HCT116 (cell line): Measurements from ENCODE around the gene CAMK1D. TPM values are rescaled to one million over a fixed set of nuclear protein-coding genes. Genes with fewer than 3 reads are reported as not detected.

Source experiments
- ATAC-seq: fragments of 200-7000 bp; cut with Tn5 transposase; 2 replicates; pipeline ENCODE4 v1.9.1; 2020; ENCODE audit warnings: mild to moderate bottlenecking, moderate library complexity
- BruUV-seq: library from RNA; stranded (reverse); fragments of 400-500 nt; replicated peaks from 2 replicates; lab custom pipeline; 2021; lab: Mats Ljungman, UMichigan
- CTCF ChIA-PET: fragments of 300-600 bp; sonication (Branson Sonifier 250); formaldehyde crosslinking; loops from one replicate; lab custom pipeline; 2021; ENCODE audit warnings: antibody characterized with exemption; lab: Charles Lee
- POLR2A ChIA-PET: fragments of 300-600, 350-600 bp; sonication (Branson Sonifier 250); formaldehyde crosslinking; loops from one replicate; lab custom pipeline; 2021; ENCODE audit warnings: antibody characterized with exemption; lab: Charles Lee
- RAD21 ChIA-PET, 2 experiments: fragments of 300-600 bp; sonication (Branson Sonifier 250); formaldehyde crosslinking; loops; one replicate each; lab custom pipeline; 2023; ENCODE audit warnings: low total read pairs in 2 of 2; ENCODE audit not compliant: uncharacterized antibody in 2 of 2, unreplicated experiment in 2 of 2, low non-redundant PET in 1 of 2; lab: Charles Lee
- DNase-seq: peaks from one replicate; pipeline ENCODE4 v3.0.0-alpha.2; 2010; ENCODE audit warnings: low read depth, low spot score
- H2AFZ ChIP-seq: fragments of 200-600 bp; shearing (Covaris generic), sonication (generic); 2 replicates; pipeline ENCODE4 v1.6.1; 2017; ENCODE audit warnings: low read depth, mixed run types, mixed read lengths, antibody characterized with exemption, low read length; ENCODE audit not compliant: poor library complexity, severe bottlenecking
- H3K27ac ChIP-seq: 2 replicates; pipeline ENCODE4 v1.5.1; 2012; ENCODE audit warnings: low read depth, low read length
- H3K27me3 ChIP-seq: fragments of 200-600 bp; sonication (generic); 2 replicates; pipeline ENCODE4 v1.6.1; 2016; ENCODE audit warnings: mixed run types, low read length, mixed read lengths; ENCODE audit not compliant: insufficient read depth
- H3K36me3 ChIP-seq, 2 experiments: fragments of 200-500 bp in 1 of 2; fragments of 200-600 bp in 1 of 2; sonication (Bioruptor generic) in 1 of 2; sonication (generic) in 1 of 2; 2 replicates each; pipeline versions ENCODE4 v1.5.1 to v1.6.1; 2014 to 2016; ENCODE audit warnings: low read length in 2 of 2, inconsistent platforms in 1 of 2, mixed read lengths in 1 of 2, mixed run types in 1 of 2; ENCODE audit not compliant: insufficient read depth in 2 of 2, control insufficient read depth in 1 of 2
- H3K4me1 ChIP-seq, 2 experiments: fragments of 200-600 bp in 1 of 2; sonication (generic) in 1 of 2; 2 replicates each; pipeline versions ENCODE4 v1.5.1 to v1.6.1; 2012 to 2017; ENCODE audit warnings: low read length in 2 of 2, inconsistent platforms in 1 of 2, mild to moderate bottlenecking in 1 of 2, mixed read lengths in 1 of 2, mixed run types in 1 of 2, moderate library complexity in 1 of 2; ENCODE audit not compliant: insufficient read depth in 2 of 2, control insufficient read depth in 1 of 2
- H3K4me2 ChIP-seq: fragments of 200-600 bp; sonication (generic); 2 replicates; pipeline ENCODE4 v1.6.1; 2017; ENCODE audit warnings: mixed run types, low read length, mixed read lengths
- H3K4me3 ChIP-seq, 2 experiments: fragments of 200-600 bp in 1 of 2; sonication (generic) in 1 of 2; replicated peaks in 1 of 2; 2 replicates each; pipeline ENCODE4 v1.5.1; 2011 to 2016; ENCODE audit warnings: low read length in 2 of 2, control low read depth in 1 of 2, low read depth in 1 of 2, mild to moderate bottlenecking in 1 of 2, mixed read lengths in 1 of 2, mixed run types in 1 of 2
- H3K79me2 ChIP-seq: fragments of 200-600 bp; sonication (generic); 2 replicates; pipeline ENCODE4 v1.6.1; 2017; ENCODE audit warnings: mild to moderate bottlenecking, mixed run types, low read length, moderate library complexity, mixed read lengths; ENCODE audit not compliant: insufficient read depth
- H3K9ac ChIP-seq: fragments of 200-600 bp; sonication (generic); 2 replicates; pipeline ENCODE4 v1.6.1; 2016; ENCODE audit warnings: low read length, mixed read lengths
- H3K9me2 ChIP-seq: fragments of 200-600 bp; sonication (generic), shearing (Covaris generic); 2 replicates; pipeline ENCODE4 v1.6.1; 2017; ENCODE audit warnings: mixed run types, mild to moderate bottlenecking, moderate library complexity; ENCODE audit not compliant: insufficient read depth
- H3K9me3 ChIP-seq, 2 experiments: fragments of 200-500 bp in 1 of 2; fragments of 200-600 bp in 1 of 2; sonication (Bioruptor generic) in 1 of 2; sonication (generic) in 1 of 2; 2 replicates each; pipeline ENCODE4 v1.6.1; 2014 to 2017; ENCODE audit warnings: low read length in 2 of 2, mixed read lengths in 2 of 2, inconsistent platforms in 1 of 2, low read depth in 1 of 2, mild to moderate bottlenecking in 1 of 2, mixed run types in 1 of 2, moderate library complexity in 1 of 2; ENCODE audit not compliant: control insufficient read depth in 1 of 2, insufficient read depth in 1 of 2
- H4K20me1 ChIP-seq: fragments of 200-600 bp; sonication (generic), shearing (Covaris generic); 2 replicates; pipeline ENCODE4 v1.6.1; 2017; ENCODE audit warnings: mixed run types, mild to moderate bottlenecking, moderate library complexity; ENCODE audit not compliant: insufficient read depth
- CEBPB ChIP-seq: IDR thresholded peaks from 2 replicates; pipeline ENCODE4 v1.6.1; 2012; ENCODE audit warnings: low read depth
- EGR1 ChIP-seq: IDR thresholded peaks from 2 replicates; pipeline ENCODE4 v1.6.1; 2012; ENCODE audit warnings: low read depth
- EZH2 ChIP-seq: fragments of 200-600 bp; sonication (generic); IDR thresholded peaks from 2 replicates; pipeline ENCODE4 v1.6.1; 2017; ENCODE audit warnings: antibody characterized with exemption, mixed run types
- EZH2phosphoT487 ChIP-seq: fragments of 200-600 bp; IDR thresholded peaks from 2 replicates; pipeline ENCODE4 v1.6.1; 2018; ENCODE audit warnings: antibody characterized with exemption, borderline replicate concordance
- POLR2AphosphoS5 ChIP-seq: IDR thresholded peaks from 2 replicates; pipeline ENCODE4 v1.6.1; 2011; ENCODE audit warnings: mild to moderate bottlenecking, low read depth, low read length, moderate library complexity
- RAD21 ChIP-seq: IDR thresholded peaks from 2 replicates; pipeline ENCODE4 v1.6.1; 2012; ENCODE audit warnings: low read depth, mild to moderate bottlenecking
- SIN3A ChIP-seq: IDR thresholded peaks from 2 replicates; pipeline ENCODE4 v1.6.1; 2012; ENCODE audit warnings: low read depth
- SP1 ChIP-seq: IDR thresholded peaks from 2 replicates; pipeline ENCODE4 v1.6.1; 2012; ENCODE audit warnings: low read depth
- SRF ChIP-seq: IDR thresholded peaks from 2 replicates; pipeline ENCODE4 v1.6.1; 2012; ENCODE audit warnings: low read depth
- TCF7L2 ChIP-seq: IDR thresholded peaks from 2 replicates; pipeline ENCODE4 v1.7.0; 2011; ENCODE audit warnings: borderline replicate concordance, inconsistent platforms; ENCODE audit not compliant: insufficient read depth, insufficient read length; ENCODE audit errors: extremely low read depth
- YY1 ChIP-seq: IDR thresholded peaks from 2 replicates; pipeline ENCODE4 v1.6.1; 2011; ENCODE audit warnings: low read length, low read depth, moderate library complexity, mild to moderate bottlenecking; ENCODE audit not compliant: insufficient replicate concordance; ENCODE audit errors: extremely low read depth
- ZFX ChIP-seq: fragments of 450-650 bp; IDR thresholded peaks from 2 replicates; pipeline ENCODE4 v1.6.1; 2017
- ZNF274 ChIP-seq: fragments of 200-500 bp; sonication (Bioruptor generic); IDR thresholded peaks from 2 replicates; pipeline ENCODE4 v1.6.1; 2014; ENCODE audit warnings: mild to moderate bottlenecking, low read depth, low read length, inconsistent platforms
- intact Hi-C: fragments of 100-400 bp; cut with micrococcal nuclease; formaldehyde crosslinking; loops from 2 replicates; pipeline ENCODE4 v1.10.0; 2022
- total RNA-seq: library from RNA; stranded (reverse); gene quantifications from one replicate; pipeline ENCODE4 v1.2.1, GENCODE V29; 2021; ENCODE audit not compliant: unreplicated experiment
- TF ChIP-seq, protein P1 (sequence below): IDR thresholded peaks from 2 replicates; pipeline ENCODE4 v1.6.1; 2012; ENCODE audit warnings: low read depth
- TF ChIP-seq, protein P2 (sequence below): IDR thresholded peaks from 2 replicates; pipeline ENCODE4 v1.6.1; 2012
- TF ChIP-seq, protein P3 (sequence below), 3 experiments: fragments of 200-600 bp in 1 of 3; sonication (generic) in 1 of 3; IDR thresholded peaks in 2 of 3; conservative IDR thresholded peaks in 1 of 3; 2 replicates each; pipeline ENCODE4 v1.5.1; 2012 to 2017; ENCODE audit warnings: low read depth in 2 of 3, low read length in 2 of 3, antibody characterized with exemption in 1 of 3, borderline replicate concordance in 1 of 3, control low read depth in 1 of 3, mild to moderate bottlenecking in 1 of 3, mixed read lengths in 1 of 3, mixed run types in 1 of 3, moderate library complexity in 1 of 3; ENCODE audit not compliant: insufficient read depth in 1 of 3
- TF ChIP-seq, protein P4 (sequence below): IDR thresholded peaks from 2 replicates; pipeline ENCODE4 v1.6.1; 2011; ENCODE audit warnings: mild to moderate bottlenecking, low read length, moderate library complexity; ENCODE audit not compliant: insufficient replicate concordance; ENCODE audit errors: extremely low read depth

Gene CAMK1D
- total RNA-seq, 1 experiment from 2014 or later = 9.6 TPM

DNA sequence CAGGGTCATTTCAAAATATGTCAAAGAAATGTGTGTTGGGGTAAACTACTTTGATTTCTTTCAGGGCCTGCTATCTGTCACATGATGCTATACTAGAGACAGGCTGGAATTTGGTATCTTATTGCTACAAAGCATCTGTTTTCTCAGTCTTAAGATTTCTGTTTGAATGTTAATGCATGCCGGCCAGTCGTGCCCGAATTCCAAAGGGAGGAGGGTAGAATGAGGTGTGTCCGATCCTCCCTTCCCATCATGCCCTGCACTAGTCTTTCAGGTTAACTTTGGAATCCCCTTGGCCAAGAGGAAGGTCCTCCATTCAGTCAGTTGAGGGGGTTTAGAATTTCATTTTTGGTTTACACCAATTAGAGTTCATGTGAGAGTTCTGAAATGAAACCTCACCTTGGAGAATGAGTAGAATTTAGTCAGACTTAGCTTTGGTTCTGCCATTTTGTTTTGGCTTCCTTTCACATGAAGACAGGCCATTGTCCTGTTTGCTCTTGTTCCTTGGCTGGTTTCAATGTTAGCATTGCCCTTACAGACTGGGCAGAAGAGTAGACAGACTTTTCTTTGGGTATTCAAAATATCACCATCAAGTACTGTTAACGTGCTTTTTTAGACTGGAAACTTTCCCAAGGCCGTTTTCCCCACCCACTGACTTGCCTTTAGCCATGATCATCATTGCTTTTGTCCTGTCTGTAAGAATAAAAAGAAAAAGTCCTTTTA, 95.8 kb downstream of the CAMK1D start:
- H3K4me3 ChIP-seq = no peak overlapping the region
- TF ChIP-seq, protein P1, sequence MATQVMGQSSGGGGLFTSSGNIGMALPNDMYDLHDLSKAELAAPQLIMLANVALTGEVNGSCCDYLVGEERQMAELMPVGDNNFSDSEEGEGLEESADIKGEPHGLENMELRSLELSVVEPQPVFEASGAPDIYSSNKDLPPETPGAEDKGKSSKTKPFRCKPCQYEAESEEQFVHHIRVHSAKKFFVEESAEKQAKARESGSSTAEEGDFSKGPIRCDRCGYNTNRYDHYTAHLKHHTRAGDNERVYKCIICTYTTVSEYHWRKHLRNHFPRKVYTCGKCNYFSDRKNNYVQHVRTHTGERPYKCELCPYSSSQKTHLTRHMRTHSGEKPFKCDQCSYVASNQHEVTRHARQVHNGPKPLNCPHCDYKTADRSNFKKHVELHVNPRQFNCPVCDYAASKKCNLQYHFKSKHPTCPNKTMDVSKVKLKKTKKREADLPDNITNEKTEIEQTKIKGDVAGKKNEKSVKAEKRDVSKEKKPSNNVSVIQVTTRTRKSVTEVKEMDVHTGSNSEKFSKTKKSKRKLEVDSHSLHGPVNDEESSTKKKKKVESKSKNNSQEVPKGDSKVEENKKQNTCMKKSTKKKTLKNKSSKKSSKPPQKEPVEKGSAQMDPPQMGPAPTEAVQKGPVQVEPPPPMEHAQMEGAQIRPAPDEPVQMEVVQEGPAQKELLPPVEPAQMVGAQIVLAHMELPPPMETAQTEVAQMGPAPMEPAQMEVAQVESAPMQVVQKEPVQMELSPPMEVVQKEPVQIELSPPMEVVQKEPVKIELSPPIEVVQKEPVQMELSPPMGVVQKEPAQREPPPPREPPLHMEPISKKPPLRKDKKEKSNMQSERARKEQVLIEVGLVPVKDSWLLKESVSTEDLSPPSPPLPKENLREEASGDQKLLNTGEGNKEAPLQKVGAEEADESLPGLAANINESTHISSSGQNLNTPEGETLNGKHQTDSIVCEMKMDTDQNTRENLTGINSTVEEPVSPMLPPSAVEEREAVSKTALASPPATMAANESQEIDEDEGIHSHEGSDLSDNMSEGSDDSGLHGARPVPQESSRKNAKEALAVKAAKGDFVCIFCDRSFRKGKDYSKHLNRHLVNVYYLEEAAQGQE = no peak
- TF ChIP-seq, protein P2, sequence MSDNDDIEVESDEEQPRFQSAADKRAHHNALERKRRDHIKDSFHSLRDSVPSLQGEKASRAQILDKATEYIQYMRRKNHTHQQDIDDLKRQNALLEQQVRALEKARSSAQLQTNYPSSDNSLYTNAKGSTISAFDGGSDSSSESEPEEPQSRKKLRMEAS = no peak
- TF ChIP-seq EGR1 (no peak), EZH2phosphoT487 (no peak), TCF7L2 (no peak), ZNF274 (no peak), SRF (no peak), RAD21 (no peak), SIN3A (no peak), SP1 (no peak), POLR2AphosphoS5 (no peak), EZH2 (no peak), YY1 (no peak), ZFX (no peak), CEBPB (no peak)
- TF ChIP-seq, protein P3, sequence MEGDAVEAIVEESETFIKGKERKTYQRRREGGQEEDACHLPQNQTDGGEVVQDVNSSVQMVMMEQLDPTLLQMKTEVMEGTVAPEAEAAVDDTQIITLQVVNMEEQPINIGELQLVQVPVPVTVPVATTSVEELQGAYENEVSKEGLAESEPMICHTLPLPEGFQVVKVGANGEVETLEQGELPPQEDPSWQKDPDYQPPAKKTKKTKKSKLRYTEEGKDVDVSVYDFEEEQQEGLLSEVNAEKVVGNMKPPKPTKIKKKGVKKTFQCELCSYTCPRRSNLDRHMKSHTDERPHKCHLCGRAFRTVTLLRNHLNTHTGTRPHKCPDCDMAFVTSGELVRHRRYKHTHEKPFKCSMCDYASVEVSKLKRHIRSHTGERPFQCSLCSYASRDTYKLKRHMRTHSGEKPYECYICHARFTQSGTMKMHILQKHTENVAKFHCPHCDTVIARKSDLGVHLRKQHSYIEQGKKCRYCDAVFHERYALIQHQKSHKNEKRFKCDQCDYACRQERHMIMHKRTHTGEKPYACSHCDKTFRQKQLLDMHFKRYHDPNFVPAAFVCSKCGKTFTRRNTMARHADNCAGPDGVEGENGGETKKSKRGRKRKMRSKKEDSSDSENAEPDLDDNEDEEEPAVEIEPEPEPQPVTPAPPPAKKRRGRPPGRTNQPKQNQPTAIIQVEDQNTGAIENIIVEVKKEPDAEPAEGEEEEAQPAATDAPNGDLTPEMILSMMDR (IDR thresholded peaks at IDR 0.05 in 2 of 3, conservative IDR thresholded peaks at IDR 0.05 in 1 of 3; ENCODE audit: borderline replicate concordance in 1 of 3, insufficient read depth in 1 of 3, low read depth in 2 of 3, low read length in 2 of 3) = no peak
- TF ChIP-seq, protein P4, sequence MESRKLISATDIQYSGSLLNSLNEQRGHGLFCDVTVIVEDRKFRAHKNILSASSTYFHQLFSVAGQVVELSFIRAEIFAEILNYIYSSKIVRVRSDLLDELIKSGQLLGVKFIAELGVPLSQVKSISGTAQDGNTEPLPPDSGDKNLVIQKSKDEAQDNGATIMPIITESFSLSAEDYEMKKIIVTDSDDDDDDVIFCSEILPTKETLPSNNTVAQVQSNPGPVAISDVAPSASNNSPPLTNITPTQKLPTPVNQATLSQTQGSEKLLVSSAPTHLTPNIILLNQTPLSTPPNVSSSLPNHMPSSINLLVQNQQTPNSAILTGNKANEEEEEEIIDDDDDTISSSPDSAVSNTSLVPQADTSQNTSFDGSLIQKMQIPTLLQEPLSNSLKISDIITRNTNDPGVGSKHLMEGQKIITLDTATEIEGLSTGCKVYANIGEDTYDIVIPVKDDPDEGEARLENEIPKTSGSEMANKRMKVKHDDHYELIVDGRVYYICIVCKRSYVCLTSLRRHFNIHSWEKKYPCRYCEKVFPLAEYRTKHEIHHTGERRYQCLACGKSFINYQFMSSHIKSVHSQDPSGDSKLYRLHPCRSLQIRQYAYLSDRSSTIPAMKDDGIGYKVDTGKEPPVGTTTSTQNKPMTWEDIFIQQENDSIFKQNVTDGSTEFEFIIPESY = no peak
- CTCF ChIA-PET = no interaction called here
- H3K4me1 ChIP-seq = peaks cover 18 to 21% of the 10 kb centered on the region in 2 experiments
- H3K9ac ChIP-seq = no peak overlapping the region
- RAD21 ChIA-PET = no interaction called here
- no peak overlapping the region for H3K27ac ChIP-seq
- BruUV-seq = no TSS peak
- DNase-seq (no peak), ATAC-seq (no peak)
- H3K27me3 ChIP-seq = no peaks in the 10 kb centered on the region
- no peaks in the 10 kb centered on the region for H3K79me2 ChIP-seq
- H2AFZ ChIP-seq = no peak overlapping the region
- H3K9me2 ChIP-seq = no peaks in the 10 kb centered on the region
- H3K4me2 ChIP-seq = no peak overlapping the region
- H4K20me1 ChIP-seq = no peaks in the 10 kb centered on the region
- no peaks in the 10 kb centered on the region for H3K9me3 ChIP-seq
- POLR2A ChIA-PET = no interaction called here
- no peaks in the 10 kb centered on the region for H3K36me3 ChIP-seq
- intact Hi-C loops = no loop called here
